ENCODE measurements around the gene CACNA2D2.

The CACNA2D2 gene

DNA sequence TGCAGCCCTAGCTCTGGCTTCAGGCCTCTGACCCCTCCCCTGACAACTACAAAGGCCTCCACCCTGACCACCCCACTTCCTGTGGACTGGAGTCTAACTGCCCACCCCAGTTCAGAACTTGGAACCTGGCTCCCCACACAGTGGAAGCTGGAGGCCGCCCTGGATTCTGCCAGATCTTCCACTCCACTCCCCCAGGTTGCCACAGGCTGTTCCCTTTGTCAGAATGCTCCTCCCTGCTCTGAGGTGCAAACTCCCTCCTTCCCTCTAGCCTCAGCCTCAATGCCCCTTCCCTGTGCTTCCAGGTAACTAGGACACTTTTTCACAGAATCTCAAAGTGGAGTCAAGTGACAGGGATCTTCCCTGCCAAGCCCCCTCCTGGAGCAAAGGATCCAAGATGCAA, 81.3 kb downstream of the CACNA2D2 start:
- no peak for DNase-seq

DNA sequence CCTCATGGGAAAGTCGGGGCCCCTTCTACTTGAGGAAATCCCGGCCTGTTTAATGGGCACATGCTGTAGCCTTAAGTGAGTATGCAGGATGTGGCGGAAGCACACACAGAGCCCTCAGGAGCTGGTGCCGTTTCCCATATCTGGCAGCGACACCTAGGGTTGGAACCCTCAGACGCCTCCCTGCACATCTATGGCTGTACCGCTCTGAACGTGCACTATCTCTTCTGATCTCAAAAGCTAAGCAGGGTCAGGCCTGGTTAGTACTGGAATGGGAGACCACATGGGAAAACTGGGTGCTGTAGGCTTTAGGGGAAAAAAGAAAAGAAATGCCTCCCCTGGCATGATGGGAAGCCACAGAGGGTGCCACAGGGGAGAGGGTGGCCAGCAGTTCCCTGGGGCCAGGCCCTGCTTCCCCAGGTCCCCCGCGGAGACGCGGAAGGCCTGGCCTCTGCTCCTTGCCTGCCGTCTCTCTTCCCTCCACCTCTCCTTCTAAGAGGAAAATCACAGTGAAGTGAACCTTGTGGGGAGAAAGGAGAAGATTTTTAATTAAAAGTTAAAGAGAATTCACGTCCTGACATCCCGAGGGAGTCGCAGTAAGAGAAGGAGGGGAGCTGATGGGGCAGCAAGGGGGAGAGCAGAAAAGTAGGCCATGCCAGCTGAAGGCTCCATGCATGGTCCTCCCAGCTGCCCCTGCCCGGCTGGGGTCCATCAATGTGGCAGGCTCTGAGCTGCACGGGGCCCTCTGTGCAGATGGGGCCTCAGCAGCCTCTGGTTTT, 83.7 kb downstream of the CACNA2D2 start:
- no peak for DNase-seq

DNA sequence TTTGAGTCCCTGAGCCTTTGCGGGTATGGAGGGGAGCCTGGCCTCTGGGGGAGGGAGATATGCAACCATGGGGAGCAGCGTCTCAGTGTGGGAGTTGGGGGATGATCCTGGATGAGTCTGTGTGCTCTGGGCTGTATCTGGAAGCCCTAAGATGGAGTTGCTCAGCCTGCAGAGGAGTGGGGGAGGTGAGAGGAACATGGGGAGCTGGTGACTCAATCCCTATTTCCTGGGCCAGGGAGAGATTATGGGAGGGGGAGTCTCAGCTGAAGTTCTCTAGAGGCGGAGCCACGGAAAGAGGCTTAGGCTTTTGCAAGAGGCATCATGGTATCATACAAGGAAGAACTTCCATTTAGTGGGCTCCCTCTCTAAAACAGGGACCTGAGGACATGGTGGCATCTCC, 84.6 kb downstream of the CACNA2D2 start:
- no peak for DNase-seq

DNA sequence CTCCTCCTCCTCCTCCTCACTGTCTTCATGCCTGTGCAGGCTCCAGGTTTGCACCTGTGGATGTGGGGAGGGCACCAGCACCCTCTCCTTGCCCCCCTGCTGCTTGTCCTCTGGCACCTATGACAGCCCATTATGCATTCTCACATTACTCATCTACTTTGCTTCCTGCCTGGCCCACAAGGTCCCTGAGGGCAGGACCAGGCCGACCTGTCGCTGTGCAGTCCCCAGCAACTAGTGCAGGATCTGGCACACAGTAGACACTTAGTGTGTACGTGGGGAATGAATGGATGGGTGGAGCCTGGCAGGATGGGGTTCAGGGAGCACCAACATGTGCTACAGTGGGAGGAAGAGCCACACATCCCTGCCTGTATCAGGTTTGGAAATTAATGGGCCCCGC, 85.8 kb downstream of the CACNA2D2 start:
- no peak for DNase-seq

DNA sequence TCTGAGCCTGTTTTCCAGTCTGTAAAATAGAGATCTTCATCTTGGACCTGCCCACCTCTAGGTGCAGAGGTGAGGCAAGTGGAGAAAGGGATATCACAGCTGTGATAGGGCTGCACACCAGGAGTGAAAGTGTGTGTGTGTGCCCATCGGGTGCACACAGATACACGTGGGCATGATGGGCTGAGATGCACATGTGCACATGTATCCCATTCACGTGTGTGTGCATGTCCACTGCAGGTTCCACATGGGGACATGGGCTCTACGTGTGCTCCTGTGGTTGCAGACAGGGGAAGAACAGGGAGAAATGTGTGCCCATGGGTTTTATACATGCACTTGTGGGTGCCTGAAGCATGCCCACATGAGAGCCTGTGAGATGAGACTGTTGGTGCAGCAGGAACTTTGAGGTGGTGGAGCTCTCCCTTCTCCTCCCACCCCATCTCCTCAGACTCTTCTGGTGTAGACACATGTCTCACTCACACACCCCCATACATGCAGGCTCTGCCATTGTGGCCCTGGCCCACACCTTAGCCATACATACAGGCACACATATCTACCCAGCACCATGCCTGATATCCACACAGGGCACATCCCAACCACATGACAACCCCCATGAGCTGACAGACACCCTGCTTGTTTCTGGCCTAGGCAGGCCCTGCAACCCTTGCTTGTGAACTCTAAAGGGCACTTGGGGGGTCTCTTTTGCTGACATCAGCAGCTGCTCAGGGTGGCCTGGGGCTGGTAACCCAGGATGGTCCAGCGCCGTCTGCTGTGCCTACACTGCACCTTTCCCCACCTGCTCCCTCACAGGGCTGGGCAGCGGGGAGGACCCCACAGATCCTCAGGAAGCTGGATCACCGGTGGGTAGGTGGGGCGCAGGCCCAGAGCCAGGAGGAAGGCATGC, 86.4 kb downstream of the CACNA2D2 start:
- no peak for DNase-seq

DNA sequence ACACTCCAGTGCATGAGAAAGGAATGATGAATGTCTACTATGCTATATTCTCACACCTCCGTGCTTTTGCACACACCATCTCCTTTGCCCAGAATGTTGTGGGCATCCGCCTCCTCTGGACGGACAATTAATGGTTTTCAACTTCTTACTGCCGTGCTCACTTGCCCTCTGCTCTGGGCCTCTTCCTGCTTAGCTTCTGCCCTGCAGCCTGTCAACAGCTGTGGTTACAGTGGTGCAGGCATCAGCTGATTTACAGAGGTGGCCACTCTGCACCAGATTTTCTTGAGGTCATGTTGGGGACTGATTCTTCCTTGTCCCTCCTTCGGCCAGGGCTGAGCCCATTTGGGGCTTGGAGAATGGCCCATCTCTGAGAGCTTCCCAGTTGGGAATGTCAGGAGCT, 87.6 kb downstream of the CACNA2D2 start:
- DNase-seq: no peak

DNA sequence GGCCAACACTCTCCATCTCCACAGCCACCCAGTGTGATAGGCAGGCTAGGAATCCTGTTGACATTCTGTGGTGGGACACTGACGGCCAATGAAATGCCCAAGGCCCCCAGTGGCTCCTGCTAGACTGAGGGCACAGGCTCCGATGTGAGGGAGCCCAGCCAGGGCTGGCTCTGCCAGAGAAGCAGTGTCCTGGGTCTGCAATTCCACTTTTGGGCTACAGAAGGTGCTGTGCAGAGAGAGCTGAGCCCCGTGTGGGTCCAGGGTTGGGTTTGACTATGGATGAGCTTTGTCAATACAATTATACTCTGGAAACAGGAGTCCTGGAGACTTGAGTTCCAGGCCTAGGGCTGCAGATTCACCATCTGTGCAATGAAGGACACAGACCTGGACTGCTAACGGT, 88.4 kb downstream of the CACNA2D2 start:
- DNase-seq: no peak

DNA sequence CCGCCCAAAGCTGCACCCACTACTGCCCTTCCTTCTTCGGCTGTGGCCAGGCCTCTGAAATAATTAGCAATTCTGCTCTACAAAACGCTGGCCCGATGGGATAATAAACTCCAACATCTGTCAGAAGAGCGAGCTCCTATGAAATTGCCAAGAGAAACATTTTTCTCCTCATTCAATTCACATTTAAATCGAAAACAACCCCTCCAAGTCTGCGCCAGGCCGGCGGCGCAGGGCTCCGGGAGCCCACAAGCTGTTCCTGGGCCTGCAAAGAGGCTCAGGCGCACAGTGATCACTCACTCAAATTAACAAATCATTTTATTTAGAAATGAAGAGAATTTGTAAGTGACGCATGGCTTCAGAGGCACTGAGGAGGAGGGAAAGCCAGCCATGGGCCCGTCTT, 88.8 kb downstream of the CACNA2D2 start:
- no peak for DNase-seq

DNA sequence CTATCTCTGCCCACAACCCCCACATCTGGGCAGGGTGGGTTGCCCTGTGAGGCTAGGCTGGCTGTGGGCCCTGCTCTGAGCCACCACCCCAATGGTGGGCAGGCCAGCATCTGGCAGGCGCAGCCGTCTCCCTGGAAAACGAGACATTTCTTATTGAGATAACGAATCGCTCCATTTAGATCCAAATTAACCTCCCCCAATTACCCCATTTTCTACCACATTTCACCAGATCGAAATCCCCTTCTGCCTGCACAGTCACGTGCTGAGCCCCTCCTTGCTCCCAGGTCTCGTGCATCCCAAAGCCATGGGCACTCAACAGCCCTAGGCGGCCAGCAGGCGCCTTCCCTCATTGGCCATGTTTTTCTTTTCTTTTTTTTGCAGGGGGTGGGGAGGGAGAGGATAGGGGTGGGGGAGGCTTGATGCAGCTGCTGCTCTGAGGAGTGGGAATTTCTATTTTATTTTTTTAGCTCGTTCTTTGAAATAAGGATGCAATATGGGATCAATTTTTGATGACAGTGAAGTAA, 91.1 kb downstream of the CACNA2D2 start:
- DNase-seq: no peak

DNA sequence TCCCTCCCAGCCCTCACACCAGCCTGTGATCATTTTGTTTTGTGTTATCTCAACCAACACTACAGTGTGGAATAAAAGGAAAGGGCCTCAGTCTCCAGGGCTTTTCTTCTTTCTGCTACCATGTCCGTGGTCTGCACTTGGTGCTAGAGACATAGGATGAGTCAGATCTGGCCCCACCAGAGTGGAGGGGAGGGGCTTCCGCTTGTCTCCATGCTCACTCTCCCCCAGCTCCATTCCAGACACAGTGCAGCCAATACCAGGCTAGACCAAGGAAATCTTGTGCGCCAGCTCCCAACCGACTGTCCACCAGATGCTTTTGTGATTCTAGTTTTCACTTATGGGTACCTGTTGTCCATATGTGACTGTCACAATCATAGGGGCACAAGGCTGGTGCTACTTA, 92.2 kb downstream of the CACNA2D2 start:
- DNase-seq: no peak

DNA sequence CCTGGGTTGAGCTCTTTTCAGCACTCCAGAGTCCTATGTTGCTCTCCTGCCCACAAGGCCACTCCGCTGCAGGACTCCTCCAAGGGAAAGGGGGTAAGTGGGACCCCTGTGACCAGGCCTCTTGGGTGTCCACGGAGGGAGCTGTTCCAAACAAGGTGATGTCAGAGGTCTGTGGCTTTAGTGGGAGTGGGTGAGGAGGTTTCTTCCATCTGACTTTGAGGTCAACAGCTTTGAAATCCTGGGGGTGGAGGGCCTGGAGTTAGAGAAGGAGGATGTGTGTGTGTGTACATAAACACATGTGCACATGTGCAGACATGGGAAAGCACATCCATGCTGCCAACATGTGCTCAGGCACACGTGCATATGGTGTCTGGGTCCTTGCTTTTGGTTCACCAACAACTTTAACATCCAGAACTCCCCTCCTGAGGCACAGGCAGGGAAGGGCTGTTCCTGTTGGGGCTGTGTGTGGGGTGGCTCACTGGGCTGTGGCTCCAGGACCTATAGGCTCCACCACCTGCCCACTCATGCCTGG, 92.8 kb downstream of the CACNA2D2 start:
- no peak for DNase-seq

DNA sequence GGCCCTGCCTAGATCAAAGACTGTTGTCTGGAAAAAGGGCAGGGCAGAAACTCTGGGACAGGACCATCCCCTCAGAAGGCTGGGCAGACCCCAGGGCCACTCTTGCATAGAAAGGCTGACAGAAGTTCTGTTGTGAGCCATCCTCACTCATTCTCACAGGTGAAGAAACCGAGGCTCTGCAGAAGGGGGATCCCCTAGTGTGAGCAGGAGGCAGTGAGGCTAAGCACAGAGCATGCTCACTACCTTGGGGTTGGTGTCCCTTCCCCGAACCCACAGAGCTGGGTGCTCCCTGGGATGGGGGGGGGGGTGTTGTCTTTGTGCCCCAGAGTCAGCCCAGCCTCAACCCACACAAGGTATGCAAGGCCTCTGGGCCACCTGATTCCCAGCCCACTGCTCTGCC, 93.2 kb downstream of the CACNA2D2 start:
- no peak for DNase-seq

DNA sequence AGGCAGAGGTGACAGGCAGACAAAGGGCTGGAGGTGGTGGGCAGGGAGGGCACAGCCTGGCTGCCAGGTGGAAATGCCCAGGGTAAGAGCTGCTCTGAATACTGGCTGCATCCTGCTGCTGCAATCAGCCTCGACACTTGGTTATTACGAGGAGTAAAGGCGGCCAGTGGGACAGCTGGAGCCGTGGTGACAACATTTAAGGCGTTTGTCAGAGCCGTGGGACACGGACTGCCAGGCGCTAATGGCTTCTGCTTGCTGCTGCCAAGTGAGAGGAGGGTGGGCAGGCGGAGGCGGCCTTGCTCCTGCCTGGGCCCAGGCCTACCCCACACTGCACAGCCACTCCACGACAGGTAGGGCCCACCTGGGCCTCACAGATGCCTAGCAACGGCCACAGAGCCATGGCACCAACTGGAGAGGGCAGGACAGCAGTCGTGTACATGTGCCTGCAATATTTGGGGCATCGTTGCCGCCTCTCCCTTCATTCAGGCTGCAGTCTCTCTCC, 94.9 kb downstream of the CACNA2D2 start:
- DNase-seq: no peak

DNA sequence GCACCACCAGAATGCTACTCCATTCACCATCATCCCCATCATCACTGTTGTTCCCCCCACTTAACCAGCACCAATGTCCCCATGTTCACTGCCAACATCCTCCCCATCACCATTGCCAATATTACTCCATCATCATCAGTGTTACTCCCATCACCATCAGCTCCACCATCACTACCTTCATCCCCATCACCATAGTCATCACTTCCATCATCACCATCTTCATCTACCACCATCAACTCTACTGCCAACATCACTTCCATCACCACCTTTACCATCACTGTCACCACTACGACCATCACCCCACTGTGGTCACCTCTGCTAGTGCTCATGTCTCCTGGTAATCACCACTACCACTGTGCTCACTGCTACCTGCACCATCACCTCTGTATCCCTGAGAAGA, 96.9 kb downstream of the CACNA2D2 start:
- DNase-seq: no peak

DNA sequence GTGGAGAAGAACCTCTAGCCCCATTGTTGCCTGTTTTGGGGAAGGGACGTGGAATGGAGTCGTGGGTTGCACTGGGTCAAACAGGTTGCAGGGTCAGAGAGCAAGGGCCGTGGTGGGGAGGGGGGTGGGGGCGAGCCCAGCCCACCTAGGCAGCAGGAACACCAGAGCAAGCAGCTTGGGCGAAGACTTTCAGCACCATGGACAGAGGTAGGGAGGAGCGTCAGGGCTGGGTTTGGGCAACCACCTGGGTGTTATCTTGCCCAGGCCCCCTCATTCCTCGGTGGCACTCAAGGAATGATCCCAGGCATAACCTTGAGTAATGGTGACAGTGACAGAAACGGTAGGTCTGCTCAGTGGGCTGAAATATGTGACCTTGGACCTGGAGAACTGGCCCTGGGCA, 98.2 kb downstream of the CACNA2D2 start:
- no peak for DNase-seq

DNA sequence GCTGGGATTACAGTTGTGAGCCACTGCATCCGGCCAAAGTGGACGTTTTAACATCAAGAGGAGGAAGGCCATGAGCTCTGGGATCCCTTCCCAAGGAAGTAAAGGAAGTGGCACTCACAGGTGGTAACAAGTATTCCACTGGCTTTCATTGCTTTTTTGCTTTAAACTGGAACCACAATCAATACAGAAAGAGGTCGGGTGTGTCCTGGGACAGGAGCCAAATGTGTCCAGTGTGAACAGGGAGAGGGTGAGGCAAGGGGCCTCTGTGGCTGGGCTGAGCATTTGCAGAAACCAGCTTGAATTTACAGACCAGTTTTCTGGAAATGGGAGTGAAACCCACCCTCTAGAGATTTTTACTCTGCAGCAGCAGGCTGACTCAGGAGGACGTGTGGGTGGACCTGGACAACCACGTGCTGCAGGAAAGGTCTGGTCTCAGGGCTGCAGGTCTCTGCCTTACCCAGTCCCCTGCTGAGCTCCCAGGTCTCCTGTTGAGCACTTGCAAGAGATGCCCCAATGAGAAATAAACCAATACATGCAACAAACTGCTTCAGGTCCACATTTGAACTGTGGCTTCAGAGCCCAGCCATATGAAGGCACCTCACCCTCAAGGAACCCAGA, 101.3 kb downstream of the CACNA2D2 start:
- DNase-seq: no peak

DNA sequence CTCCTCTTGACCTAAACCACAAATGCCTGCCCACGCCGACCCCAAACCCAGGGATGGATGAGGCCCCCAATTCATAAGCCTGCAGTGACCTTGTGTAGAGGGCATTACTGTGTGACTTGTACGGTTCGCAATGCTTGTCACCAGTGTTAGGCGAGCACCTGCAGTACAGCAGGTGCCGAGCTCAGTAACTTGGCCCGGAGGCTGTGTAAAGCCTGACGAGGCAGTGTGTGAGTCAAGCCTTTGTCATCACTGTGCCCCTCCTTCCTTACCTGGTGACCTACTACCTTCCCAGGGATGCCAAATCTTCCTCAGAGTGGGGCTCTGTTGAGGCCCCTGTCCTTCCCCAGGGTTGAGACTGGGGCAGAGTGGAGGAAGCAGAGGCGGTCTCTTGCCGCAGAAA, 106.9 kb downstream of the CACNA2D2 start:
- DNase-seq: no peak

DNA sequence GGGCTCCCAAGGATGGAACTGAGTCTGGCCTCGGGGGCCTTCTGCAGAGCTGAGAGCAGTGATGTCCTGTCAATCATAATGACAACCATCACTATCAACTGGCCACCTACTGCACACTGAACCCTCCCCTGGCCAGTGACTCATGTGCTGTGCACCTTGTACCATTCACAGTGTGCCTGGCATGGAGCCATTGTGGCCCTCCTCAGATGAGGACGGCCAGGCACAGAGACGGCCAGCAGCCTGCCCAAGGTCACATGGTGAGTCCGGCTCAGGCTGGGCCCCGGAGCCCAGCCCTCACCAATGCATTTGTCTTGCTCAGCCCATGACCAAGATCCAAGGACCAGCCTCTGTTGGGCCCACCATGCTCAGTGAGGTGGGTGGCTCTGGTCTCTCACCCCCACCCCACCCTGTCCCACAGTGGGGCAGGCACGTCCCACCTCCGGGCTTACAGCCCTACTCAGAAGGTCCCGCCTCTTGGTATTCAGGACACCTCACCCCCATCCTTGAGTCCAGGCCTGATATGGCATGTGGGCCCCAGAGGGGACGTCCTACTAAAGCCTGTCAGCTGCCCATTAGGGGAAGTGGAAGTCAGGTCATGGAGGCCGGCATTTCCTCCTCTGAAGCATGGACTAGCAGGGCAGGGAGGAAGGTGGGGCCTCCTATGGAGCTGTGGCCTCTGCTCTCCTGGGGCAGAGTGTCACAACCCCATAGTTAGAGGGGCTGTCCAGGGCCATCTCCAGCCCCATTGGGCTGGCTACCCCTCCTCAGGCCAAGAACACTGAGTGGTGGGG, 108.2 kb downstream of the CACNA2D2 start:
- no peak for DNase-seq

DNA sequence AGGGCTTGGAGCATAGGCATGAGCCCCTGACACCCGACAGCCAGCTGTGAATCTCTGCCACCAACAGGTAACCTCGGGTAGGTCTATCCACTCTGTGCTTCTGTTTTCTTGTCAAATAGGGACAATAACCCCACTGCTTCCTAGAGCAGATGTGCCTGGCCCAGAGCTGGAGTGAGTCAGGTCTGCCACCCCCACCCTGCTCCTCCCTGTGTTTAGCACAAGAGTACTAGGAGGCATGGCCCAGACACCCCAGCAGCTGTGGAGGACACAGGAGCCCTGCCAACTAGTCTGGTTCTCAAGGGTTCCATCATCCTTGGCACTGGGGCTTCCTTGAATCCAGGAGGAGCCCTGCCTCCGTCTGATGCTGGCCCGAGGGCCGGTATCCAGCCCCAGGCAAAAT, 110.4 kb downstream of the CACNA2D2 start:
- DNase-seq: no peak

DNA sequence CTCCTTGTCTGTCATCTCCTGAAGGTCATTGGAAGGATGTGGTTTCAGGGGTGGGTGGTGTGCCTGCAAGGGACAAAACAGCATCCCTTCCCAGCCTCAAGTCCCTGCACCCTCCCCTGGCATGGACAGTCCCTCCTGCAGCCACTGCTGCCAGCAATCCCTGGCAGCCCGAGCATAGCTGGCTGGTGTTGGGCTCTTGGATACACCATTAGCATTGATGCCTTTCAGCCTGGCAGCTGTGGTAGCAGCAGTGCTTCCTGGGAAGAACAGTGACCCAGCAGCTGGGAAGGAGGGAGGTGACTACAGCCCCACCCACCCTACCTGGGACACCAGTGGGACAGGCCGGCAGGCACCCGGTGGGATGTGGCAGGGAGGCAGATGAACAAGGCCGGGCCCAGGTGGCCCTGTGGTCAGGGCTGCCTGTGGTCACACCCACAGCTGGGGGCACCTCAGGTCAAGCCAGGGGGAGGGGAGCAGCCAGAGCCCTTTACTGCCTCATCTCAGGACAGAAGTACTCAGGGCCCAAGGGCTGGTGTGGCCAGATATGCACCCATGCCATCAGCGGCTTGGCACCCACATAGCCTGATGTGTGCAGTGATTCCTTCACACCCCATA, 111.2 kb downstream of the CACNA2D2 start:
- DNase-seq: no peak

DNA sequence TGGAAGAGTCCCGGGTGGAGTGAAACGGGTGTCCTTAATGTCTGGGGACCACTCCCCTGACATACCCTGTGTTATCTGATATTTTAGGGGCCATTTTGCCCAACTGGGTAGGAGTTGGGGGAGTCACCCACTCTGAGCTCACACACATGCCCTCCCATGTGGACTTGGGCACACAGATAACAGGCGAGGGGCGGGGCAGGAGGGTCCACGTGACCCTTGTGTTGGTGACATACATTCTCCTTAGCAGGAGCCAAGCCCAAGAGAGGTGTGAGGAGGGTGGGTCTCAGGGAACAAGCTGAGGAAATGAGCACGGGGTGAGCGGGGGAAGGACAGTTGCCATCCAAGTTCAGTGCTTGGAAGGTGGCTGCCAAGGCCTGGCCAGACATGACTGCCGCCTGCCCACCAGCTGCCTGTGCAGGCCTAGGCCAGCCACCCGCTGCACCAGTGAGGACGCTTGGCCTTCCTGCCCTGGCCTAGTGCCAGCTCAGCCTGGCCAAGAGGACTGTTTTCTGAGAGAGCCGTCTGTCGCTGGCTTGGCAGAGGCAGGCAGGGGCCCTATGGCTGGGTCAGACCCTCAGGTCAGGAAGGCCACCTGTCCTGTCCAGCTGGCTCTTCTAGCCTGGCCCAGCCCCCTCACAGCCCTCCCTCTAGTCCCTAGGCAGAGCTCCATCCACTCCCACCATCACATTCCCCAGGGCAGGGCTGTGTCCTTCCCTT, 112.8 kb downstream of the CACNA2D2 start:
- DNase-seq: no peak
